ENCODE measurements around the gene NUDT4. TPM values are rescaled to one million over a fixed set of nuclear protein-coding genes. Genes with fewer than 3 reads are reported as not detected.

NUDT4 gene
- total and polyA plus RNA-seq, 2 of the 8 experiments (the other 6 are each of a cell fraction or from before 2014, with no cell fraction given): 17.3 to 71.7 TPM

DNA sequence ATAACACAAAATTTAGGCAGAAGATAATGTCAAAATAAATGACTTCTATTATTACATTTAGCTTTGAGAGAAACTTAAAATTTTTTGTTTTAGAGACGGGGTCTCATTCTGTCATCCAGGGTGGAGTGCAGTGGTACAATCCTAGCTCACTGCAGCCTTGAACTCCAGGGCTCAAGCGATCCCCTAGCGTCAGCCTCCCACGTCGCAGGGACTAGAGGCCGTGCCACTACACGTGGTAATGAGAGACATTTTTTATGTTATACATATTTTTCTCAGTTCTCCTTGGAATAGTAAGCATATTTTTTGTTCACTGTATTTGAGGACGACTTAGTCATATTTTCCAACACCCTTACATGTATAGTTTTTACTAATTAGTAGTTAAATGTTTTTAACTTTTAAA, 21.5 kb upstream of the NUDT4 start:
- 87% methylated on average over 8 of the region's 8 CpGs; no CpG with 5 or more reads in 1 of the 2 experiments for WGBS, 2 experiments (ENCODE audit: extremely low coverage in 1 of 2, insufficient coverage in 1 of 2, insufficient read length in 1 of 2, insufficient replicate concordance in 2 of 2, low coverage in 1 of 2, low lambda C conversion rate in 2 of 2, missing lambda C conversion rate in 1 of 2)
- CTCF ChIA-PET (ENCODE audit: partially characterized antibody): no interaction called here

More for the DNA sequence above, 21.5 kb upstream of the NUDT4 start:
- Histone ChIP-seq H3K4me3 (ENCODE audit: extremely low read depth in 1 of 4, insufficient read depth in 2 of 4, low read depth in 3 of 4, low read length in 4 of 4) (no peak overlapping the region), H4K5ac (ENCODE audit: insufficient read length, low read depth, low read length) (no peak overlapping the region), H4K91ac (replicated peaks; ENCODE audit: insufficient read length, low read length) (no peak overlapping the region), H3K4ac (replicated peaks; ENCODE audit: insufficient read length, low read depth, low read length) (no peak overlapping the region), H3K27me3 (replicated peaks in 1 of 4; ENCODE audit: control insufficient read depth in 3 of 4, extremely low read depth in 1 of 4, insufficient read depth in 3 of 4, low read length in 3 of 4) (no peaks in the 10 kb centered on the region), H3K18ac (ENCODE audit: extremely low read depth, low read length) (no peak overlapping the region), H2AFZ (ENCODE audit: low read length) (no peak overlapping the region), H3K4me2 (ENCODE audit: insufficient read depth in 1 of 2, low read depth in 2 of 2, low read length in 2 of 2) (no peak overlapping the region), H2BK120ac (replicated peaks; ENCODE audit: low read depth, low read length) (no peak overlapping the region), H3K14ac (ENCODE audit: insufficient read length) (no peak overlapping the region), H2BK20ac (ENCODE audit: low read length) (no peak overlapping the region), H3K56ac (replicated peaks; ENCODE audit: insufficient read length, low read depth, low read length) (no peak overlapping the region), H3K9ac (replicated peaks in 1 of 4; ENCODE audit: extremely low read depth in 1 of 4, low read depth in 3 of 4, low read length in 3 of 4) (no peak overlapping the region), H3K79me2 (ENCODE audit: control insufficient read depth in 1 of 2, insufficient read depth in 2 of 2, low read length in 2 of 2) (no peaks in the 10 kb centered on the region), H3K9me3 (ENCODE audit: insufficient read depth in 2 of 2, low read depth in 1 of 2, low read length in 1 of 2) (no peaks in the 10 kb centered on the region), H2BK15ac (ENCODE audit: low read length) (no peak overlapping the region), H4K8ac (ENCODE audit: extremely low read depth, insufficient read depth, low read length) (no peak overlapping the region), H3K79me1 (ENCODE audit: low read depth, low read length) (no peaks in the 10 kb centered on the region), H2AK5ac (ENCODE audit: low read depth, low read length) (no peak overlapping the region), H3K23me2 (ENCODE audit: low read depth, low read length) (no peaks in the 10 kb centered on the region), H2BK5ac (ENCODE audit: low read depth, low read length) (no peak overlapping the region), H3K23ac (ENCODE audit: insufficient read length) (no peak overlapping the region), H3K27ac (ENCODE audit: low read depth, low read length) (no peak overlapping the region), H3K36me3 (ENCODE audit: control insufficient read depth in 2 of 4, insufficient read depth in 4 of 4, low read length in 3 of 4) (no peaks in the 10 kb centered on the region), H2BK12ac (ENCODE audit: low read depth, low read length) (no peak overlapping the region), H3K4me1 (replicated peaks in 1 of 4; ENCODE audit: control insufficient read depth in 3 of 4, insufficient read depth in 4 of 4, low read length in 3 of 4) (no peaks in the 10 kb centered on the region), H4K20me1 (replicated peaks in 1 of 2; ENCODE audit: control insufficient read depth in 1 of 2, insufficient read depth in 2 of 2, low read length in 2 of 2) (no peaks in the 10 kb centered on the region)
- FAIRE-seq (no peak), DNase-seq (ENCODE audit: low read depth in 1 of 2, low spot score in 2 of 2) (no peak)
- POLR2A ChIA-PET (ENCODE audit: partially characterized antibody): no interaction called here
- TF ChIP-seq TCF12 (IDR thresholded peaks at IDR 0.05; ENCODE audit: low read depth, low read length): no peak
- no peak for TF ChIP-seq YY1 (IDR thresholded peaks at IDR 0.05; ENCODE audit: low read depth, low read length)
- TF ChIP-seq SIRT6 (IDR thresholded peaks at IDR 0.05; ENCODE audit: low read length): no peak
- TF ChIP-seq, protein P1, sequence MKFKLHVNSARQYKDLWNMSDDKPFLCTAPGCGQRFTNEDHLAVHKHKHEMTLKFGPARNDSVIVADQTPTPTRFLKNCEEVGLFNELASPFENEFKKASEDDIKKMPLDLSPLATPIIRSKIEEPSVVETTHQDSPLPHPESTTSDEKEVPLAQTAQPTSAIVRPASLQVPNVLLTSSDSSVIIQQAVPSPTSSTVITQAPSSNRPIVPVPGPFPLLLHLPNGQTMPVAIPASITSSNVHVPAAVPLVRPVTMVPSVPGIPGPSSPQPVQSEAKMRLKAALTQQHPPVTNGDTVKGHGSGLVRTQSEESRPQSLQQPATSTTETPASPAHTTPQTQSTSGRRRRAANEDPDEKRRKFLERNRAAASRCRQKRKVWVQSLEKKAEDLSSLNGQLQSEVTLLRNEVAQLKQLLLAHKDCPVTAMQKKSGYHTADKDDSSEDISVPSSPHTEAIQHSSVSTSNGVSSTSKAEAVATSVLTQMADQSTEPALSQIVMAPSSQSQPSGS (IDR thresholded peaks at IDR 0.05; ENCODE audit: low read length): no peak
- TF ChIP-seq, protein P2, sequence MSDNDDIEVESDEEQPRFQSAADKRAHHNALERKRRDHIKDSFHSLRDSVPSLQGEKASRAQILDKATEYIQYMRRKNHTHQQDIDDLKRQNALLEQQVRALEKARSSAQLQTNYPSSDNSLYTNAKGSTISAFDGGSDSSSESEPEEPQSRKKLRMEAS (IDR thresholded peaks at IDR 0.05): no peak
- no peak for TF ChIP-seq GABPA (IDR thresholded peaks at IDR 0.05; ENCODE audit: borderline replicate concordance, insufficient read depth, low read length)
- no peak for TF ChIP-seq SUZ12 (IDR thresholded peaks at IDR 0.05; ENCODE audit: low read length)
- TF ChIP-seq CHD1 (IDR thresholded peaks at IDR 0.05; ENCODE audit: low read depth, low read length): no peak

All from H1 (cell line).